GM19239 (cell line): ENCODE data around the gene AK2.
"Not testable (repeated sequence)": the region's sequence is repeated elsewhere in the genome, so short reads cannot be mapped to it uniquely, and the experiment has no call there.

ENCODE experiments used
- DNase-seq: peaks from one replicate; pipeline ENCODE4 v3.0.0; 2011; ENCODE audit warnings: low spot score; ENCODE audit not compliant: insufficient read length
- FAIRE-seq: peaks from 2 replicates; lab custom pipeline; 2011; peaks lifted over from hg19 to GRCh38; lab: Jason Lieb, UNC

The AK2 gene

GRCh38 chr1:33004613-33005012, 32.1 kb downstream of the AK2 start:
- DNase-seq (no peak), FAIRE-seq (no peak)

- no peak for FAIRE-seq
These were observed 33.0 kb downstream of the AK2 start for GRCh38 chr1:33003657-33004056.

GRCh38 chr1:33002006-33002405, 34.7 kb downstream of the AK2 start:
- DNase-seq, result no peak
- no peak for FAIRE-seq

More at GRCh38 chr1:33003657-33004056, 33.0 kb downstream of the AK2 start:
- no peak for DNase-seq

GRCh38 chr1:33001282-33001681, 35.4 kb downstream of the AK2 start:
- no peak for FAIRE-seq
- no peak for DNase-seq

GRCh38 chr1:33000427-33001026, 36.2 kb downstream of the AK2 start:
- DNase-seq (no peak), FAIRE-seq (no peak)

- FAIRE-seq (no peak), DNase-seq (no peak)
These were observed 37.7 kb downstream of the AK2 start for GRCh38 chr1:32998997-32999396.

GRCh38 chr1:32998064-32998463, 38.6 kb downstream of the AK2 start:
- FAIRE-seq, result no peak
- DNase-seq, result no peak

GRCh38 chr1:32997381-32997891, 39.2 kb downstream of the AK2 start:
- no peak for DNase-seq
- FAIRE-seq, result no peak

GRCh38 chr1:32993324-32993636, 43.4 kb downstream of the AK2 start:
- DNase-seq, result not testable (repeated sequence)

GRCh38 chr1:32992489-32993323, 44.0 kb downstream of the AK2 start:
- DNase-seq, result peak; percentile 44
- FAIRE-seq, result peak; percentile 91

More at GRCh38 chr1:32993324-32993636, 43.4 kb downstream of the AK2 start:
- FAIRE-seq, result peak; percentile 8

GRCh38 chr1:32991819-32992488, 44.7 kb downstream of the AK2 start:
- DNase-seq, result no peak
- no peak for FAIRE-seq

- FAIRE-seq (no peak), DNase-seq (no peak)
These were observed 45.3 kb downstream of the AK2 start for GRCh38 chr1:32991386-32991785.

- DNase-seq, result no peak
- FAIRE-seq, result no peak
These were observed 45.8 kb downstream of the AK2 start for GRCh38 chr1:32990887-32991286.

GRCh38 chr1:32989160-32990050, 47.3 kb downstream of the AK2 start:
- FAIRE-seq, result peak; percentile 37
- no peak for DNase-seq

- no peak for FAIRE-seq
These were observed 48.0 kb downstream of the AK2 start for GRCh38 chr1:32988665-32989064.

GRCh38 chr1:32985226-32985625, 51.5 kb downstream of the AK2 start:
- FAIRE-seq (no peak), DNase-seq (no peak)

More at GRCh38 chr1:32988665-32989064, 48.0 kb downstream of the AK2 start:
- DNase-seq, result no peak

- DNase-seq, result no peak
- FAIRE-seq, result no peak
These were observed 52.1 kb downstream of the AK2 start for GRCh38 chr1:32984455-32985171.

- FAIRE-seq, result no peak
These were observed 52.6 kb downstream of the AK2 start for GRCh38 chr1:32984090-32984454.

GRCh38 chr1:32983020-32983419, 53.7 kb downstream of the AK2 start:
- DNase-seq (no peak), FAIRE-seq (no peak)

More at GRCh38 chr1:32984090-32984454, 52.6 kb downstream of the AK2 start:
- DNase-seq, result no peak
